Stimulated activated CD8-positive, alpha-beta memory T cell treated with anti-CD3 and anti-CD28 coated beads, Interleukin-12 subunit alpha, Interleukin-12 subunit beta, amount 100 ng/mL, for 24 hours (primary cell): ENCODE data around the gene SELPLG.
"Not testable (repeated sequence)": the region's sequence is repeated elsewhere in the genome, so short reads cannot be mapped to it uniquely, and the experiment has no call there.

ENCODE experiments used
- DNase-seq: peaks from one replicate; pipeline ENCODE4 v3.0.0-alpha.2; 2020; ENCODE audit errors: extremely low read depth

Gene SELPLG

DNA sequence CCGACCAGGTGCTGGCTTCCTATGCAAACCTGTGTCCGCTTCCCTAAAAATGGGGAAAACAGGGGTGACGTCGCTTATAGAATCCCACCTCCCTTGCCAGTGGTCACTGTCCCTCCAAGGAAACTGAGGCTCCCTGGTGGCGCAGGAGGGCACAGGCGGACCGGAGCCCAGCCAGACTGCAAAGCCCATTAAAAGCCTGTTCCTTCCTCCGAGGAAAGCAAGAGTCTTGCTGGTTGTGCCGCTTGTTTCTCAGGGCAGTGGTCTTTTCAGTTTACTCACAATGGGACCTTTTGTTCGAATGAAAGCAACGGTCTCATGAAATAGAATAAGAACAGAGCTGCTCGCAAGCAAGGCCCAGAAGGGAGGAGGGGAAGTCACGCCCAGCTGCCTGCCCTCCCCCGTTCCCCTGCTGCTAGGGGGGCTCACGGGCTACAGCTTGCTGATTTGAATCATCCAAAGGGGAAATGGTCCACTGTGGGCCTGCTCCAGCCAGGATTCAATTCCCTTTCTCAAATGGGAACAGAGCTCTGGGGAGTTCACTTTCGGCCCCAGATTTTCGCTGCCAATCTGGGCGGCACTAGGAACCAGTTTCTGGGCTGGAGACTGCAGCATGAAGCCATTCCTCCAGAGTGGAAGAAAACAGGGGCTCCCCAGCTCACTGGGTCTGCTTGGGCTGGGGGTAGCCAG is 4.6 kb upstream of the SELPLG start:
- no peak for DNase-seq

- no peak for DNase-seq
Observed at GRCh38 chr12:108637222-108637971, 3.7 kb upstream of the SELPLG start.

GRCh38 chr12:108635997-108636808 is 2.5 kb upstream of the SELPLG start:
- DNase-seq, result no peak

DNA sequence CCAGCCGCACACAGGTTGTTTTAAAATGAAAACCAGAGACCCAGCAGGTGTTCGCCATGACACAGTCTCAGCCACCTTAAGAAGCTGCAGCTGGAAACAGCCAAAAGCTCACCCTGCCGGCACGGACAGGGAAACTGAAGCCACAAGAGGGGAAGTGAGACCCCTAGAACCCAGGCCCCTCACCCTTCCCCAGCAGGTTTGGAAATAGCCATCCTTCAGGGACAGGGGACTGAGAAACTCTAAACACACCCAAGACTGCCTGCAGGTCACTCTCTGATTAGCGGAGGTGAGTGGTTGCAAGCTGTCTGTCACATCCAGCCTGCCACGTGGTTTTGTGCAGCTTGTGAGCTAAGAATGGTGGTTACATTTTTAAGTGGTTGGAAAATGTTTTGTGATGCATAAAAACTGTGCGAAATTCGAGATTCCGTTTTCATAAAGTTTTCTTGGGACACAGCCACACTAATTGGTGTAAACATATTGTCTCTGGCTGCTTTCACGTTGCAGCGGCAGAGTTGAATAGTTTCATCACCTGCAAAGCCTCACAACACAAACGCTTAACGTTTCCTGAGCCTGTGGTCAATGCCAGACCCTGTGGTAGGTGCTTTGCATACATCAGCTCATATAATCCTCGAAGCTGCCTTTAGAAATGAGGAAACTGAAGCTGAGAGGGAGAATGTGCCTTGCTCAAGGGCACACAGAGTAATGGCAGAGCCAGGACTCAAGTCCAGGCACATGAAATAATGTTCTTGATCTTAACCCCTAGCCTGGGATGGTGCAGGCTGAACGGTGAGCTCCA is 1.7 kb upstream of the SELPLG start:
- DNase-seq, result no peak

DNA sequence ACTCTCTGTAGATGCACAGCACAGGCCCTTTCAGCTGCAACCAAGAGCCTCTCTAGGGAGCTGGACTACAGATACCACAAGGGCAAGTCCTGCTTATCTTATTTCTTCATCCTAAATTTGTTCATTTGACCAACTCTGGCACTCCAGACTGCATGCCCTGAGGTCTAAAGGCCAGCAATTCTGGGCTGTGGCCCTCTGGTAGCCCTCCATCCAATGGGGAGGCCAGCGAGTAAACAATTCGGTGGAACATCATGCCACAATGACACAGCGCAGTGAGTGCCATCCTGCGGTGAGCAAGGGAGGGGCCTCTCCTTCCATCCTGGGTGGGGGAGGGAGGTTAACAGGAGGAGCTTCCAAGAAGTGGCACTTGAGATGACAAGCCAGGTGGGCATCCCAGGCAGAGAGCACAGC is 652 bp upstream of the SELPLG start:
- no peak for DNase-seq

DNA sequence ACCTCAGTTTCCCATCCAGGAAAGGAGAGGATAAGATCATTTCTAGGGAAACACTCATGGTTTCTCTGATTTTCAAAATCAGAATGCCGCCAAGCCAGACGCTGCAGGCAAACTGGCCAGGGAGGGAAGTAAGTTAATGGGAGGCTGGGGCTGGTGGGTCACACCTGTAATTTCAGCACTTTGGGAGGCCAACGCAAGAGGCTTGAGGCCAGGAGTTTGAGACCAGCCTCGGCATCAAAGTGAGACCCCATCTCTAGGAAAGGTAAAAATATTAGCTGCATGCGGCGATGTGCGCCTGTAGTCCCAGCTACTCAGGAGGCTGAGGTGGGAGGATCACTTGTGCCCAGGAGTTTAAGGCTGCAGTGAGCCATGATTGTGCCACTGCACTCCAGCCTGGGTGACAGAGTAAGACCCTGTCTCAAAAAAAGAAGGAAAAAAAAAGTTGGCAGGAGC is 587 bp downstream of the SELPLG start:
- DNase-seq, result no peak

DNA sequence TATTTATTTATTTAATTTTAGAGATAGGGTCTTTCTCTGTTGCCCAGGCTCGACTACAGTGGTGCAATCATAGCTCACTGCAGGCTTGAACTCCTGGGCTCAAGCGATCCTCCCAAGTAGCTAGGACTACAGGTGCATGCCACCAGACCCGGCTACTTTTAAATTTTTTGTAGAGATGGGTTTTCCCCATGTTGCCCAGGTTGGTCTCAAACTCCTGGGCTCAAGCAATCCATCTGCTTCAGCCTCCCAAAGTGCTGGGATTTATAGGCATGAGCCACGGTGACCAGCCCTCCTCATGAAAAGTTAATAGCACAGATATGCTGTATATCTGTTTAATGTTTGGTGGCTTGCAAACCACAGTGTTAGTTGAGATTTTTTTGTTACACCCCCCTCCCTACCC is 2.4 kb downstream of the SELPLG start:
- not testable (repeated sequence) for DNase-seq

DNA sequence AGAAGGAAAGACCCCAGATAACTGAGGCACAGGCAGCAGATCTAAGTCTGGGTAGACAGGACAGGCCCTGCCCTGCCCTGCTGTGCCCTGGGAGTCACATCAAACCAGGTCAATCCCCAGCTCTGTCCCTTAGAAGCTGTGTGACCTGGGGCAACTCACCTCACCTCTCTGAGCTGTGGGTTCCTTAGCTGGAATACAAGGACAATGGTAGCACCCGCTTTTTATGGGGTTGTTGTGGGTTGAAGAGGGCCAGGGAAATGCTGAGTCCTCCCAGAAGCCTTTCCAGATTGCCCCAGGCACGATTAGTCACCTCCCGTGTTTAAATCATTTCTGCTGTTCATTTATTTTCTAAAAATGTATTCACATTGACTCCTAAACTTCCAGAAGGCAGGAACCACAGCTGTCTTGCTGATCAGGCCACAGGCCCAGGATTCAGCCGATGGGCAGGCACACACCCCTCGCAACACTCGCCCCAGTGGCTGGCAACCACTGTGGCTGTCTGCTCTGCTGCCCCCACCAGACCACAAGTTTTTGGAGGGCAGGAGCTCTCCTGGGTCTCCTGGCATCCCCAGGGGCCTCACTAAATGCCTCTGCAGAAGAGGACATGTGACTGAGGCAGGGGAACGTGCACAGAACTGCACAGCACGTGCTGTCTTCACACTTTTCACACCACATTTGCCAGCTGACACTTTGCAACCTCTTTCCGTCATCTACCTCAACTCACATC is 3.0 kb downstream of the SELPLG start:
- no peak for DNase-seq

- DNase-seq, result no peak
Observed at GRCh38 chr12:108629824-108630476, 3.7 kb downstream of the SELPLG start.

- no peak for DNase-seq
Observed at GRCh38 chr12:108629151-108629550, 4.5 kb downstream of the SELPLG start.

GRCh38 chr12:108627134-108627920 is 6.4 kb downstream of the SELPLG start:
- DNase-seq, result no peak

DNA sequence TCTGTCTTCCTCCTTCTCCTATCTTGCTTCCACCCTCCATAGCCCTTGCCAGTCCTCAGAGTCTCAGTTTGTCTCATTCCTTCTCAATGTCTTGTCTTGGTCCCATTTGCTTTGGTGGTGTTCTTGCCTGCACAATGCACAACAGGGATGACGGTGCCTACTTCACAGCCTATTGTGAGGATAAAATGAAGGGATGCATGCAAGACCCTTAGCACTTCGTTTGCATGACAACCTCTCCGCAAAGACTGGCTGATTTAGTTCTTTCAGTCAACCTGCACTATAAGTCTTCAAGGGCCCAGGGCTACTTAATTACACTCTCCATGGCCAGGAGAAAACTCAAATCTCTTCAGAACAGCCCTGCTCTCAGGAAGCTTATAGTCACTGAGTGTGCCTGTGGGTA is 8.5 kb downstream of the SELPLG start:
- no peak for DNase-seq

- DNase-seq, result no peak
Observed at GRCh38 chr12:108623577-108623976, 10.1 kb downstream of the SELPLG start.

GRCh38 chr12:108622921-108623514 is 10.7 kb downstream of the SELPLG start:
- DNase-seq, result no peak

DNA sequence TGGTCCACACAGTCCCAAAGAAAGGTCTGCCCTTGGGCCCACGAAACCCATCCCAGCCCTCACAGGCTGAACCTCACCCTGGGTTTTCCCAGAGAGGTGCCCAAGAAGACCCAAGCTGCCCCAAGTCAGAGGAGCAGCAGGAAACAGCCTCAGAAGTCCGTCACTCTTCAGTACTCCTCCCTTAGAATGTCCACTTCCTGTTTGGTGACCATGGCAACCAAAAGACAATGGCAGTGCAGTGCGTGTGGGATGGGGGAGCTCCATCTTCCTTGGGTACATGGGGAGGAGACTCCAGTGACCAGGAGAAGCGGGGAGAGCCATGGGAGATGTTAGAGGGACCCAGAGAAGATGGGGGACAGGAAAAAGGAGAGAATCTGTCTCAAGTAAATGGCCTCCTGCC is 11.3 kb downstream of the SELPLG start:
- DNase-seq, result no peak

- no peak for DNase-seq
Observed at GRCh38 chr12:108621161-108621560, 12.5 kb downstream of the SELPLG start.

DNA sequence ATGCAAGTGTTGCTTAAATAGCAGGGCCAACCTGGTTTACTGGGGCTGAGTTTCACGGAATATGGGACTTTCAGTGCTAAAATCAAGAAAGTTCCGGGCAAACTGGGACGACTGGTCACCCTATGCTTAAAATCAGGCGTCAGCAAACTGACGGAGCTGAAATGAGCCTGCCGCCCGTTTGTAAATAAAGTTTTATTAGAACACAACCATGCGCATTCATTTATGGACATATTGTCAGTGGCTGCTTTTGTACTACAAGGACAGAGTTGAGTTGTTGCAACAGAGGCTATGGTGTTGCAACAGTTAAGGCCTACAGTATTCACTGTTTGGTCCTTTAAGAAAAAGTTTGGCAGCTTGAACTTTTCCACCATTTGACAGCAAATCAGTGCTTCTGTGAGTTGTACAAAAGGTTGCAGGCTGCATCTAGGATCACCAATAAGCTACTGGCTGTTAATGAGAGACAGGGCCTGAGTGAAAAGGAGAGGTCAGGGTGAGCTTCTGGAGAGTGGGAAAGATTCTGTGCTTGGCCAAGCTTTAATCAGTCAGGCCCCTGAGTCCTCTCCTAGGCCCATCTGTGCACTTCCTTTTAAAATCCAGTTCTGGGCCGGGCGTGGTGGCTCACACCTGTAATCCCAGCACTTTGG is 13.3 kb downstream of the SELPLG start:
- no peak for DNase-seq

DNA sequence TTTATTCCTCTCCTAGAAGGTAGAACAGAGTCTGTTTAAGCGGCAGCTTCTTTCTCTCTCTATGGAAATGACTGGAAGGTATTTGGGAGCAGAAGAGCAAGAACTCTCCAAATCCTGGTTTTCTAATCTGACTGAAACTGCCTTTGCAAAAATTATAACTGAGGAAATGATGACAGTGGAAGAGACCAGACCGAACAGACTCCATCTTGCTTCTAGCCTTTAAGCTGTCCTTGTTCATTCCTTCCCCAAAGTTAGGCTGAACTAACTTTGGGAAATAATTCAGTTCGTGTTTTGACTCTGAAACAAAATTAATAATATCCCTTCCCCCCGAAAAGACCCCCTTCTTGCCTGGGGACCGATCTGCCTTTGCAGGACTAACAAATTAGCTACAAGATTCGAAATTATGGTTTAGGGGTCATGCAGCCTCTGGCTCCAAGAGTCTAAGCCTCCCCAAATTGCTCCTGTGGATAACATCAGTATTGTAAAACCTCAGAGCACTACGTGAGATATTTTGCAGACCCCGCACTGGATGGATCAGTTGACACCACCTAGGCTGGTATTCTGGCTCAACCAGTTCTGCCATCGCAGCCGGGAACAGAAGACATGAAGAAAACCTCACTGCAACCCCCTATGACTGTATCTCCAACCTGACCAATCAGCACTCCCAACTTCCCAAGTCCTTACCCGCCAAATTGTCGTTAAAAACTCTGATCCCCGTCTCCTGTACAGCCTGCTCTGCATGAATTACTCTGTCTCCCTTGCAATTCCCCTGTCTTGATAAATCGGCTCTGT is 14.1 kb downstream of the SELPLG start:
- DNase-seq, result no peak
